ENCODE measurements around the gene URI1.

DNA sequence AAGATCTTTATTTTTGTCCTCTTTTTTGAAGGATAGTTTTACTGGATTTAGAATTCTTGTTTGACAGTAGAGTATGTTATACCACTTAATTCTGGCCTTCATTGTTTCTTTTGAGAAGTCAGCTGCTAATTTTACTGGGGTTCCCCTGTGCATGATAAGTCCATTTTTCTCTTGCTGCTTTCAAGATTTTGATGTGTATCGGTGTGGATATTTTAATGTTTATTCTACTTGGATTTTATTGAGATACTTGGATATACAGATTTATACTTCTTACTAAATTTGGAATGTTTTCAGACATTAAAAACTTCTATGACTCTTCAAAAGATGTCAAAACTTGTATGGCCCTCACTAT lies 86.9 kb downstream of the URI1 start:
- TF ChIP-seq, protein P1, sequence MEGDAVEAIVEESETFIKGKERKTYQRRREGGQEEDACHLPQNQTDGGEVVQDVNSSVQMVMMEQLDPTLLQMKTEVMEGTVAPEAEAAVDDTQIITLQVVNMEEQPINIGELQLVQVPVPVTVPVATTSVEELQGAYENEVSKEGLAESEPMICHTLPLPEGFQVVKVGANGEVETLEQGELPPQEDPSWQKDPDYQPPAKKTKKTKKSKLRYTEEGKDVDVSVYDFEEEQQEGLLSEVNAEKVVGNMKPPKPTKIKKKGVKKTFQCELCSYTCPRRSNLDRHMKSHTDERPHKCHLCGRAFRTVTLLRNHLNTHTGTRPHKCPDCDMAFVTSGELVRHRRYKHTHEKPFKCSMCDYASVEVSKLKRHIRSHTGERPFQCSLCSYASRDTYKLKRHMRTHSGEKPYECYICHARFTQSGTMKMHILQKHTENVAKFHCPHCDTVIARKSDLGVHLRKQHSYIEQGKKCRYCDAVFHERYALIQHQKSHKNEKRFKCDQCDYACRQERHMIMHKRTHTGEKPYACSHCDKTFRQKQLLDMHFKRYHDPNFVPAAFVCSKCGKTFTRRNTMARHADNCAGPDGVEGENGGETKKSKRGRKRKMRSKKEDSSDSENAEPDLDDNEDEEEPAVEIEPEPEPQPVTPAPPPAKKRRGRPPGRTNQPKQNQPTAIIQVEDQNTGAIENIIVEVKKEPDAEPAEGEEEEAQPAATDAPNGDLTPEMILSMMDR (IDR thresholded peaks at IDR 0.05) = no peak
- no peak for TF ChIP-seq POLR2A (IDR thresholded peaks at IDR 0.05)
